HUES48 (cell line): ENCODE results near the gene SEC16A.

Experiments
- H3K27ac ChIP-seq: one replicate; pipeline ENCODE4 v1.7.0; 2013; ENCODE audit warnings: low read depth, low read length, inconsistent platforms
- H3K27me3 ChIP-seq: 2 replicates; pipeline ENCODE4 v1.6.1; 2013; ENCODE audit warnings: mild to moderate bottlenecking, low read length; ENCODE audit not compliant: control insufficient read depth, insufficient read depth
- H3K36me3 ChIP-seq: 2 replicates; pipeline ENCODE4 v1.6.1; 2013; ENCODE audit warnings: low read length; ENCODE audit not compliant: control insufficient read depth, insufficient read depth
- H3K4me1 ChIP-seq: 2 replicates; pipeline ENCODE4 v1.6.1; 2013; ENCODE audit warnings: mild to moderate bottlenecking, low read length; ENCODE audit not compliant: control insufficient read depth, insufficient read depth
- H3K4me3 ChIP-seq: 2 replicates; pipeline ENCODE4 v1.5.1; 2013; ENCODE audit warnings: mild to moderate bottlenecking, low read depth, low read length
- H3K9ac ChIP-seq: 2 replicates; pipeline ENCODE4 v1.6.1; 2013; ENCODE audit warnings: mild to moderate bottlenecking, low read depth, low read length, moderate library complexity
- H3K9me3 ChIP-seq: 2 replicates; pipeline ENCODE4 v1.6.1; 2013; ENCODE audit warnings: low read length; ENCODE audit not compliant: control insufficient read depth, insufficient read depth

Gene SEC16A

DNA sequence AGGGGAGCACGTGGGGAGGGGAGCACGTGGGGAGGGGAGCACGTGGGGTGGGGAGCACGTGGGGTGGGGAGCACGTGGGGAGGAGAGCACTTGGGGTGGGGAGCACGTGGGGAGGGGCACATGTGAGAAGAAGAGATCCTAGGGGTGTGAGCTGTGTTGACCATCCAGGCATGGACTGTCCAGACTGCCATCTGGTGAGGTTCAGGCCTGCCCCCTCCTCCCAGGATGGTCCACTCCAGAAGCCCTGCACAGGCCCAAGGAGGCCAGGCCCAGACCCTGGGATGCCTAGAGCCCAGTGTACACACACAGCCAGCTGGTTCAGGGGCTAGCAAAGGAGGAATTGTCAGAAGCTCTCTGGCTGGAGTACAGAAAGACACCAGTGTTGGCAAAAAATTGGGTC lies 85.2 kb downstream of the SEC16A start:
- peaks cover 7% of the 10 kb centered on the region; the same call in 1 of the 2 replicates for H3K4me1 ChIP-seq
- H3K36me3 ChIP-seq, result peaks cover 74% of the 10 kb centered on the region
- H3K9me3 ChIP-seq, result no peaks in the 10 kb centered on the region
- H3K9ac ChIP-seq, result no peak overlapping the region
- H3K27ac ChIP-seq, result no peak overlapping the region
- H3K27me3 ChIP-seq, result no peaks in the 10 kb centered on the region
- H3K4me3 ChIP-seq, result no peak overlapping the region

DNA sequence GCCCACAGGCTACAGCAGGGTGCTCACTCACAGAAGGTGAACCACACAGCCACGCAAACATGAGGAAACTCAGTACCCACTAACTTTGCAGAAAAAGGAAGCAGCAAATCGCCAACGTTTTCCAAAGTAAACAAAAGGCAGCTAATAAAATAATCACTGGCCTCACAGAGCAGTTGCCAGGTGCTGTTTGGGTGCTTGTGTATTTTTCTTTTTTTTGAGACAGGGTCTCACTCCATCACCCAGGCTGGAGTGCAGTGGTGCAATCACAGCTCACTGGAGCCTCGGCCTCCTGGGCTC lies 86.7 kb downstream of the SEC16A start:
- peaks cover 75% of the 10 kb centered on the region for H3K36me3 ChIP-seq
- H3K9ac ChIP-seq, result no peak overlapping the region
- no peaks in the 10 kb centered on the region for H3K9me3 ChIP-seq
- no peaks in the 10 kb centered on the region for H3K27me3 ChIP-seq
- peaks cover 7% of the 10 kb centered on the region; the same call in 1 of the 2 replicates for H3K4me1 ChIP-seq
- no peak overlapping the region for H3K4me3 ChIP-seq
- H3K27ac ChIP-seq, result no peak overlapping the region

DNA sequence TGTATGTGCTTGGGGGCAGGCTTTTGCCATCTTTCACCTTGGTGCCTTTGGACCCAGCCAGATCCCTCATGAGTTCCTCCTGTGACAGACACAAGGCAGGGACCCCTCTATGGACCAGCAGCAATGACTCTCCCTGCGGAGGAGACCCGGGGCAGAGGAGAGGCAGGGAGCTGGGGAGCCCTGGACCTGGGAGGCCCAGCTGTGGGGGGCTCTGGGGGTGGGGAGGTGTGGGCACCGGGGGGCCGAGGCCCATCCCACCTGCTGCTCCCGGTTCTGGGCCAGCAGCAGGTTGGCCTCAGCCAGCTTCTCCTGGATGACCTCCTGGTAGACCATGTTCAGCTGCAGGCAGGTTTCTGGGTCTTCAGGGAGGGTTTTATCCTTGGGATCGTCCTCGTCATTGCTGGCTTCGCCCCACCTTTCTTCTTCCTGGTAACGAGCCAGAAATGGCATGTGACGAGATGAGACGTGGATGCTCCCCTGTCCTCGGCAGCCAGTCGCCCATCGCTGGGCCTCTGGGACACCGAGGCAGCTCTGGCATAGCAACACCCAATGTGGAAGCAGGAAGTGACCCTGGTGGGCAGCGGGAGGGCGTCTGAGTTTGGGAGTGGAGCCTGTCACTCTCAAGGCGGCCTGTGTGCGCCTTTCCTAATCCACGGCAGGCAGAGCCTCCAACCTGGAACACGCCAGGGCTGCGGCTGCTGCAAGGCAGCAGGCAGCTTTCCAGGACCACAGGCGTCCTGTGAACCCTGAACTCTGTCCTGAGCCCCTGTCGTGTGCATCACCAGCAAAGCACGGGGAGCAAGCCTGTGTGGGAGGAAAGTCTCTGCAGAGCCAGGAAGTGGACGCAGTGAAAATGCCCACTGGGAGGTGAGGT lies 87.3 kb downstream of the SEC16A start:
- no peak overlapping the region for H3K9ac ChIP-seq

DNA sequence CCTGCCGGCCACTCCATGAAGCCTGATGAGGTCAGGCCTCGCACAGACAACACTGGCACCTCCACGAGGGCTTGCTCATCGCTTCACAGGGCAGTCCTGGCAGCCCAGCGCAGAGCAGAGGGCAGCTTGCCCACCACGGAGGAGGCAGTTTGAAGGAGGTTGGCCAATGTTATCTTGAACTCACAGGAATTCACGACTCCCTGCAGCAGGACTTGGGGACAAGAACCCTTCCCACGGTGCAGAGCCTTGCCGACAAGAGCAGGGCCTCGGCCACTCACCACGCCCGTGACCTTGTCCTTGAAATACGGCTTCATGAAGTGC lies 87.9 kb downstream of the SEC16A start:
- H3K27me3 ChIP-seq, result no peaks in the 10 kb centered on the region
- H3K27ac ChIP-seq, result no peak overlapping the region
- H3K9me3 ChIP-seq, result no peaks in the 10 kb centered on the region
- H3K4me3 ChIP-seq, result no peak overlapping the region
- H3K4me1 ChIP-seq, result peaks cover 5% of the 10 kb centered on the region; the same call in 1 of the 2 replicates
- peaks cover 82% of the 10 kb centered on the region for H3K36me3 ChIP-seq
- no peak overlapping the region for H3K9ac ChIP-seq

More for the DNA sequence above, 87.3 kb downstream of the SEC16A start:
- peaks cover 7% of the 10 kb centered on the region; the same call in 1 of the 2 replicates for H3K4me1 ChIP-seq
- no peak overlapping the region for H3K4me3 ChIP-seq
- H3K9me3 ChIP-seq, result no peaks in the 10 kb centered on the region
- no peak overlapping the region for H3K27ac ChIP-seq
- H3K27me3 ChIP-seq, result no peaks in the 10 kb centered on the region
- peaks cover 78% of the 10 kb centered on the region for H3K36me3 ChIP-seq

DNA sequence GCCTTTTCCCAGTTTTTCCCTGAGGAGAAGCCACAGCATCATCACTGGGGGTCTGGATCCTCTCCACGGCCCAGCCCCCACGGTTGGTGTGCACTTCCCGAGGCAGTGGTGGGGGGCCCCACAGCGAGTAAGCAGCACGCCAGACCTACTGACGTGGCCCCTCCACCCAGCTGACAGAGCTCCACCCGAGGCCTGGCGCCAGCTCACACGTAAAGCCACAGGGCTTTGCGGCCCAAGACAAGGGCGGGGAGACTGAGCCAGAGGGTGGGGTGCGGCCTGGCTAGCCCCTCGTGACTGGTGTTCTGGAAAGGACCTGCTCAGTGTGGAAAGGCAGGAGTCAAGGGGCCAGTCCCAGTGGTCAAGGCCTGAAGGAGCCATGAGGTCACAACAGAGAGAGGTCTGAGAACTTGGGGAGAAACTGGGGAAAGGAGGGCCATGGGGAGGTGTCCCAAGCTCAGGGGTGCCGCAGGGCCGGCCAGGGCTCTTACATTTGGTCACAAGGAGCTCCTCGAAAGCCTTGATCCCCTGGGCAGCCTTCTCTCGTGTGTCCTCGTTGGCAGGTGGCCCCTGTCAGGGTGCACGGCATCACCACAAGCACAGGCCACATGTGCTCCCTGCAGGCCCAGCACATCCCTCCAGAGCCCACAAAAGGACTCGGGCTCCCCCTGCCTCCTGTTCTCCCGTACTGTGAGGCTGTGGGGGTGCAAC lies 88.4 kb downstream of the SEC16A start:
- Histone ChIP-seq H3K9ac (no peak overlapping the region), H3K9me3 (no peaks in the 10 kb centered on the region), H3K27ac (no peak overlapping the region), H3K36me3 (peaks cover 88% of the 10 kb centered on the region), H3K27me3 (no peaks in the 10 kb centered on the region), H3K4me1 (peaks cover 5% of the 10 kb centered on the region; the same call in 1 of the 2 replicates), H3K4me3 (no peak overlapping the region)

DNA sequence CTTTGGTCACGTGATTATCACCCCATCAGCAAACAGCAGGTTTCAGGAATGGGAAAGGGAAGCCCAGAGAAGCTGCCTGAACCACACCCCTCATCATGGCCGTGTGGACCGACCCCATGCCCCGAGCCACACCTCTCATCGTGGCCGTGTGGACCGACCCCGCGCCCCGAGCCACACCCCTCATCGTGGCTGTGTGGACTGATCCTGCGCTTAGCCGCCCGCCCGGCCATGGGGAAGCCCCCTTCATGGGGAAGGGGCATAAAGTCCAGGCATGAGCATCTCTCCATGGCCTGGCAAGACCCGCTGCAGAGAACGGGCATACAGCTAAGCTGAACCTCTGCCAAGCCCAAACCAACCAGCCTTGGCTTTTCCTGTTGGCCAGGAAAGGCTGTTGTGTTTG lies 89.3 kb downstream of the SEC16A start:
- H3K27ac ChIP-seq, result no peak overlapping the region
- H3K9me3 ChIP-seq, result no peaks in the 10 kb centered on the region
- peaks cover 93% of the 10 kb centered on the region for H3K36me3 ChIP-seq
- no peak overlapping the region for H3K9ac ChIP-seq
- no peaks in the 10 kb centered on the region for H3K27me3 ChIP-seq
- H3K4me1 ChIP-seq, result no peaks in the 10 kb centered on the region
- H3K4me3 ChIP-seq, result no peak overlapping the region

DNA sequence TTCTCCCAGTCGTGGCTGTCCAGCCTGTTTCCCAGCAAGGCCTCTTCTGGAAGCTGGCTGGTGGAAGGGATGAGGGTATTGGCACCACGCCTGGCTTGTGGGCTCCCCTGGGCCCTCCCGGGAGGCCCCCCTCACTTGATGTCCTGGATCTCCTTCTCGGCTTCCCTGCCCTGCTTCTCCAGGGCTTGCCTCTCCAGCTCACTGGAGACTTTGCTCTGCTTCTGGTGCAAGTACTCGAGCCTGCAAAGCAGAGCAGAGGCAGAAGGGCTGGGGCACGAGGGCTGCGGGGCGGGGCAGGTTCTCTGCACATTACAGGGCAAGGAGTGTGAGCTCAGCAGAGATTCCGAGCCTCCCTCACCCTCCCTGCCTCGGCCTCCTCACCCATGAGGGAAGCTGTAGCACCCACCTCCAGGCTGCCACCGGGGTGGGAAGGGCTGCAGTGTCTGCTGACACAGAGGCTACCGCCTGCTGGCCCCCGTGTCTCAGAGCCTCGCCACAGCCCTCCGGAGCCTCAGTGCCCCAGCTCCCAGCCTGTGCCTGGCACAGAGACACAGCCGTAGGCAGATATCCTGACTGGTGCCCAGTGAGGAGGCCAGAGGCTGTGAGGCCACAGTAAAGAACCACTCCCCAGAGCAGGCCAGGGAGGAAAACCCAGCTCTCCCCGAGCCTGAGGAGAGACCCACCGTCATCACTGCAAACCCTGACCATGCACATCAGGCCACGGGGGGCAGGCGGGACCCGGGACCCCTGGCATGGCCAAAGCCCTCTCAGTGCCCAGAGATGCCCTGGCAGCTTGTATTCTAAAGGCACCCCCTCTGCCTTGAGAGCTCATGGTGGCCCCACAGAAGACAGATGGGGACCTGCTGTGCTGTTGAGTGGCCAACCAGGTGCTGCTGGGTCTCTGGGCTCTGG lies 90.0 kb downstream of the SEC16A start:
- Histone ChIP-seq H3K4me1 (no peaks in the 10 kb centered on the region), H3K36me3 (peaks cover 93% of the 10 kb centered on the region), H3K27me3 (no peaks in the 10 kb centered on the region), H3K9ac (no peak overlapping the region), H3K4me3 (no peak overlapping the region), H3K9me3 (no peaks in the 10 kb centered on the region), H3K27ac (no peak overlapping the region)

DNA sequence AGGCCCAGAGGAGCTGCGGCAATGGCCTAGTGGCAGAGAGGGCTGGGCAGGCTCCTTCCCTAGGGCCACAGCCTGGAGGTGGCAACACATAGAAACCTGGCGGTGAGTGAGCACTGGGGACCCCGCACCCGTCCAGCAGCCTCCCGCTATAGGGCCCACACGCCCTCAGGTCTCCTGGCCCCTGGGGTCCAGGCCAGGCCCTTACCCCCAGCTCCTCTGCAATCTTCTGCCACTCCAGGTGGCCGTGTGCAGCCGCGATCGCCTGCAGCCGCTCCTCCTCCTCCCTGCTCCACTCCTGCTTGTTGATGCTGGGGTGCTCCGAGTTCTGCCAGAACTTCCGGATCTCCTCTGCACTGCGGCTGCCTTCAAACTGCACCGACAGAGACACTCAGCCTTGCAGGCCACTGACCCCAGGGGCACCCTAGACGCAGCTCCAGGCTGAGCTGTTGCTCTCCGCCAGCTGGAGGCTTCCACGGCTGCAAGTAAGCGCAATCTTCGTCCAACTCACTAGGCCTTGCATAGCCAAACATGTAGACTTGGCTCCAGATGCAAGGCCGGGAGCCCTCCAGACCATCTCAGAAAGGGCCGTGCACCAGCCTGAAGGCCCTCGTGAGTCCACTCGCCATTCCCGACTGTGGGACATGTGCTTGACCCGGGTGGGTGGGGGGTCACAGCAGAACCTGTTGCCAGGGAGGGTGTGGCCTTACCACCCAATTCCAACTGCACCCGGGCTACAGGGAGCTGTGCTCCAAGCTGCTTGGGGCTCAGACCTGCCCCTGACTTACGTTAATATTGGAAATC lies 90.9 kb downstream of the SEC16A start:
- Histone ChIP-seq H3K27me3 (no peaks in the 10 kb centered on the region), H3K4me1 (no peaks in the 10 kb centered on the region), H3K4me3 (no peak overlapping the region), H3K36me3 (peaks cover 95% of the 10 kb centered on the region), H3K9me3 (no peaks in the 10 kb centered on the region), H3K9ac (no peak overlapping the region), H3K27ac (no peak overlapping the region)
